DOHH2 (cell line): Measurements from ENCODE around the gene GPR180.

Experiments used
- H3F3A ChIP-seq: fragments of 200-600 bp; sonication (generic), shearing (Covaris generic); 2 replicates; pipeline ENCODE4 v1.6.0; 2016; ENCODE audit warnings: antibody characterized with exemption, mild to moderate bottlenecking; ENCODE audit not compliant: control insufficient read depth, insufficient read depth
- H3K27ac ChIP-seq: fragments of 200-600 bp; sonication (generic); 2 replicates; pipeline ENCODE4 v1.5.1; 2014; ENCODE audit warnings: low read depth, mild to moderate bottlenecking, low read length, moderate library complexity
- H3K27me3 ChIP-seq: fragments of 200-600 bp; sonication (generic); 2 replicates; pipeline ENCODE4 v1.6.1; 2014; ENCODE audit warnings: mild to moderate bottlenecking, low read length, mixed read lengths; ENCODE audit not compliant: control insufficient read depth
- H3K36me3 ChIP-seq: fragments of 200-600 bp; sonication (generic); 2 replicates; pipeline ENCODE4 v1.6.1; 2014; ENCODE audit warnings: mild to moderate bottlenecking, low read length, moderate library complexity, mixed read lengths; ENCODE audit not compliant: control insufficient read depth
- H3K4me1 ChIP-seq: fragments of 200-600 bp; sonication (generic); 2 replicates; pipeline ENCODE4 v1.6.1; 2014; ENCODE audit warnings: mild to moderate bottlenecking, low read length, mixed read lengths; ENCODE audit not compliant: control insufficient read depth
- H3K4me2 ChIP-seq: fragments of 200-600 bp; sonication (generic); 2 replicates; pipeline ENCODE4 v1.6.0; 2014; ENCODE audit warnings: mild to moderate bottlenecking, low read length, moderate library complexity
- H3K4me3 ChIP-seq: fragments of 200-600 bp; sonication (generic); 2 replicates; pipeline ENCODE4 v1.5.1; 2014; ENCODE audit warnings: mild to moderate bottlenecking, low read length, mixed read lengths
- H3K79me2 ChIP-seq: fragments of 200-600 bp; sonication (generic); 2 replicates; pipeline ENCODE4 v1.6.1; 2014; ENCODE audit warnings: mild to moderate bottlenecking, low read length, mixed read lengths; ENCODE audit not compliant: control insufficient read depth
- H3K9me2 ChIP-seq: fragments of 200-600 bp; sonication (generic); replicated peaks from 2 replicates; pipeline ENCODE4 v1.6.1; 2014; ENCODE audit warnings: mild to moderate bottlenecking, low read length, mixed read lengths; ENCODE audit not compliant: control insufficient read depth
- H3K9me3 ChIP-seq: fragments of 200-600 bp; sonication (generic); 2 replicates; pipeline ENCODE4 v1.6.1; 2014; ENCODE audit warnings: antibody characterized with exemption, low read length, mixed read lengths; ENCODE audit not compliant: control insufficient read depth, insufficient read depth
- H4K20me1 ChIP-seq: fragments of 200-600 bp; sonication (generic); 2 replicates; pipeline ENCODE4 v1.6.0; 2014; ENCODE audit warnings: low read depth, mild to moderate bottlenecking, antibody characterized with exemption, low read length, moderate library complexity; ENCODE audit not compliant: control insufficient read depth, insufficient read depth
- CTCF ChIP-seq: fragments of 200-600 bp; sonication (generic); IDR thresholded peaks from one replicate; pipeline ENCODE4 v1.5.1; 2014; ENCODE audit warnings: antibody characterized with exemption, mild to moderate bottlenecking, low read depth, low read length; ENCODE audit not compliant: poor library complexity, severe bottlenecking
- EZH2phosphoT487 ChIP-seq: fragments of 200-600 bp; sonication (generic); IDR thresholded peaks from 2 replicates; pipeline ENCODE4 v1.6.1; 2017; ENCODE audit warnings: borderline replicate concordance, mild to moderate bottlenecking, antibody characterized with exemption, low read length, moderate library complexity, mixed read lengths

The GPR180 gene

GRCh38 chr13:94595950-94596574 is 5.6 kb upstream of the GPR180 start, which contains the start of gene TGDS:
TSS of gene TGDS (minus strand) at chr13:94596152. CDS start at chr13:94596136, 16 bp downstream.
- H3K36me3 ChIP-seq = peaks cover 45% of the 10 kb centered on the region
- H3K4me3 ChIP-seq = peak within 1 kb of the TSS; percentile 94
- H3K9me2 ChIP-seq = no peaks in the 10 kb centered on the region
- peaks cover 43% of the 10 kb centered on the region for H3K79me2 ChIP-seq
- H3K9me3 ChIP-seq = peaks cover 5% of the 10 kb centered on the region; the same call in 1 of the 2 replicates
- H3K4me2 ChIP-seq = peak within 1 kb of the TSS; percentile 97
- peaks cover 23% of the 10 kb centered on the region for H3K4me1 ChIP-seq
- TF ChIP-seq EZH2phosphoT487 (no peak), CTCF (no peak)
- H3K27me3 ChIP-seq = no peaks in the 10 kb centered on the region
- H3F3A ChIP-seq = peaks cover 12% of the 10 kb centered on the region
- H4K20me1 ChIP-seq = no peaks in the 10 kb centered on the region; the same call in 1 of the 2 replicates
- H3K27ac ChIP-seq = peak within 1 kb of the TSS; percentile 45

- Histone ChIP-seq H3K4me2 (peak overlapping the region; percentile 97), H3F3A (peaks cover 12% of the 10 kb centered on the region), H3K4me3 (peak overlapping the region; percentile 94), H3K9me3 (peaks cover 5% of the 10 kb centered on the region; the same call in 1 of the 2 replicates), H3K79me2 (peaks cover 43% of the 10 kb centered on the region), H3K4me1 (peaks cover 27% of the 10 kb centered on the region), H3K36me3 (peaks cover 41% of the 10 kb centered on the region), H3K27ac (peak overlapping the region; percentile 36; the same call in 1 of the 2 replicates), H3K9me2 (no peaks in the 10 kb centered on the region), H4K20me1 (no peaks in the 10 kb centered on the region; the same call in 1 of the 2 replicates), H3K27me3 (no peaks in the 10 kb centered on the region)
- no peak for TF ChIP-seq CTCF
- no peak for TF ChIP-seq EZH2phosphoT487
These were observed 5.1 kb upstream of the GPR180 start for GRCh38 chr13:94596575-94596971.

GRCh38 chr13:94598281-94598680 is 3.4 kb upstream of the GPR180 start:
- Histone ChIP-seq H3K4me2 (no peak overlapping the region), H4K20me1 (no peaks in the 10 kb centered on the region; the same call in 1 of the 2 replicates), H3K27ac (no peak overlapping the region), H3K9me3 (peaks cover 5% of the 10 kb centered on the region; the same call in 1 of the 2 replicates), H3K27me3 (no peaks in the 10 kb centered on the region), H3K4me3 (no peak overlapping the region), H3K9me2 (no peaks in the 10 kb centered on the region), H3F3A (peaks cover 12% of the 10 kb centered on the region), H3K4me1 (peaks cover 36% of the 10 kb centered on the region), H3K36me3 (peaks cover 24% of the 10 kb centered on the region), H3K79me2 (peaks cover 42% of the 10 kb centered on the region)
- TF ChIP-seq EZH2phosphoT487 (no peak), CTCF (no peak)
